ENCODE results near the gene FBXW8. TPM values are rescaled to one million over a fixed set of nuclear protein-coding genes. Genes with fewer than 3 reads are reported as not detected.

FBXW8 gene
- total RNA-seq, 1 donor from 2014 or later, result 24.8 TPM

GRCh38 chr12:117020536-117021220, 109.9 kb downstream of the FBXW8 start:
- no peak for DNase-seq (ENCODE audit: low spot score)

GRCh38 chr12:117022465-117022864, 111.7 kb downstream of the FBXW8 start:
- no peak for DNase-seq (ENCODE audit: low spot score)

- no peak for DNase-seq (ENCODE audit: low spot score)
Measured at GRCh38 chr12:117023998-117024960, 113.5 kb downstream of the FBXW8 start.

GRCh38 chr12:117024961-117025480, 114.3 kb downstream of the FBXW8 start:
- DNase-seq (ENCODE audit: low spot score), result no peak

GRCh38 chr12:117025481-117026151, 114.9 kb downstream of the FBXW8 start:
- peak; percentile 70 for DNase-seq (ENCODE audit: low spot score)

- DNase-seq (ENCODE audit: low spot score), result no peak
Measured at GRCh38 chr12:117026343-117026742, 115.6 kb downstream of the FBXW8 start.

- DNase-seq (ENCODE audit: low spot score), result no peak
Measured at GRCh38 chr12:117026921-117027250, 116.1 kb downstream of the FBXW8 start.

GRCh38 chr12:117027251-117028086, 116.7 kb downstream of the FBXW8 start:
- no peak for DNase-seq (ENCODE audit: low spot score)

- DNase-seq (ENCODE audit: low spot score), result no peak
Measured at GRCh38 chr12:117028254-117028653, 117.5 kb downstream of the FBXW8 start.

- DNase-seq (ENCODE audit: low spot score), result peak; percentile 29
Measured at GRCh38 chr12:117030187-117030900, 119.6 kb downstream of the FBXW8 start.

GRCh38 chr12:117031843-117032592, 121.3 kb downstream of the FBXW8 start:
- DNase-seq (ENCODE audit: low spot score), result no peak

- no peak for DNase-seq (ENCODE audit: low spot score)
Measured at GRCh38 chr12:117032593-117033381, 122.0 kb downstream of the FBXW8 start.

- DNase-seq (ENCODE audit: low spot score), result no peak
Measured at GRCh38 chr12:117033382-117034221, 122.9 kb downstream of the FBXW8 start.

GRCh38 chr12:117034249-117034648, 123.5 kb downstream of the FBXW8 start:
- DNase-seq (ENCODE audit: low spot score), result no peak

- no peak for DNase-seq (ENCODE audit: low spot score)
Measured at GRCh38 chr12:117034701-117035151, 124.0 kb downstream of the FBXW8 start.

GRCh38 chr12:117035287-117035686, 124.5 kb downstream of the FBXW8 start:
- DNase-seq (ENCODE audit: low spot score), result no peak

GRCh38 chr12:117036046-117036445, 125.3 kb downstream of the FBXW8 start:
- no peak for DNase-seq (ENCODE audit: low spot score)

- DNase-seq (ENCODE audit: low spot score), result no peak
Measured at GRCh38 chr12:117036547-117036946, 125.8 kb downstream of the FBXW8 start.

All from umbilical cord (tissue), 2 donors.